NCI-H510A treated with DMSO at 0.1 percent for 48 hours (cell line): Measurements from ENCODE around the gene PAK5.
A peak's percentile ranks its signal among the peaks of the same experiment; 100 is the strongest.

Experiments
- DNase-seq: peaks from one replicate; lab custom pipeline; 2025; lab: John Stamatoyannopoulos, UW

PAK5 gene

DNA sequence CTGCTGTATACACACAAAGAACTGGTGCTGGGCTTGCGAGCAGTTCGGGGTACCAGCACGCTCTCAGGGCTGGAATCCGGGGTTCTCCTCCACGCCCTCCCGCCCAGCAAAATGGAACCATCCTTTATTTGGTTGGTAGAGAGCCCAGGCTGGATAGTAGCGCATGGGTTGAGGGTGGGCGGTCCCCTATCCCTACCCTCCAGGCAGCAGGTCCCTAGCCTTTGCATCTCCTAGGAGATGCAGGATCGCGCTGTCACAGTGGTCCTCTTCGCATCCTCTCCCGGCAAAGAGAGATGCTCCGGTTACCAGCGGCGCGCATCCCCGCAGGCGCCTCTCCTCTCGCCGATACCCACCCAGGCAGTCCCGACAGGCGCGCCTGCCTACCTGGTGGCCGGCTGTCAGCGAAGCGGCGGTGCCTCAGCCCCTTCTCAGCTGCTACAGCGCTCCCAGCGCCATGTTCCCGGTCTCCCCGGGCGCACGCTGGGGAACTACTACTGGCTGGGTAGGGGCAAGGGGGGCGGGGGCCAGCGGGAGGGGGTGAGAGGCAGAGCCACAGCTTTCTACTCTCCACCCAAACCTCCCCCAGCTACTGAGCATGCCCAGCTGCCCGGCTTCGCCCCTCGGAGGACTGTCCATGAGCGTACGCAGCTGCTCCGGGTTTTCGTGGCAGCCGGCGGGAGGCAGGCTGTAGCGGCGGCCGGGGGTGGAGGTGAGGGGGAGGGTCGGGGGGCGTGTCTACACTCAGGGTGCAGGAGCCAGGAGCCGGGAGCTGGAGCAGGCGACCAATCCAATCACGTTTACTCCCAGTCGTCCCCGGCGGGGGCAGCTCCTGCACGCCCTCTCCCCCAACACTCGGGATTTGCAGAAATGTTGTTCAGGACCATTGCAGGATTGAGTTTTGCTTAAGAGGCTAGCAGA, at the start of gene PAK5:
PAK5 (minus strand) TSS at position 699 of the 918 bp plus-strand sequence. CDS start 194,748 bp downstream, outside the sequence.
- peak; percentile 98 for DNase-seq

GRCh38 chr20:9887706-9888105, 48.8 kb upstream of the PAK5 start:
- no peak for DNase-seq

DNA sequence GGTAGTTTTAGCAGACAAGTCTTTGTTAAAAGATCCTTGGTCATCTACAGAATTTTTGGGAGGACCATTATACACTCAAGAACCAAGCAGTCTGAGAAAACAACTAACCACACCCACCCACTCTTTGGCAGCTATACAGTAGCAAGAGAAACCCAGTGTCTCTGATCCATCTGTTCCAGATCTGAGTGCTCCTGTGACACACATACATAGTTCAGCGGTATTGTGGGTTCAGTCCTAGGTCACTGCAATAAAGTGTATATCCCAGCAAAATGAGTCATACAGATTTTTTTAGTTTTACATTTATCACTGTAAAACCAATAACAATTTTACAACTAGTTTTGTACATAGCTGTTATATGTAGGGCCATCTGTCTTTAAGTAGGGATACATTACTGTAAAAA, 47.4 kb upstream of the PAK5 start:
- no peak for DNase-seq

DNA sequence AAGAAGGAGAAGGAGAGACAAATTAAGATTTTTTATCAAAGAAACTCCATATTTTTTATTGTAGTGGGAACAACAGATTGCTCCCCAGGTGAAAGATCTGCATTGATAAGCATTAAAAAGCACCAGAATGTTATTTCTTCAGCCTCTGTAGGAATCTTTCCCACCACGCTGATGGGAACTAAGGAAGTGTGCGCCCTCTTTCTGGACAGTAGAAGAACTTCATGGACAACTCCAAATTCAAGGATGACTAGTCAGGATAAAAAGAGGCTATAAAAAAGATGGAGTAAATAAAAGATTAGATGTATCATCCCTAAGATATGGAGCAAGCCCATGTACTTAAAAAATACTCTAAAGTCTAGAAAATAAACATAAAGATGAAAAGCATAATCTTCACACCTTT, 45.8 kb upstream of the PAK5 start:
- DNase-seq = no peak

DNA sequence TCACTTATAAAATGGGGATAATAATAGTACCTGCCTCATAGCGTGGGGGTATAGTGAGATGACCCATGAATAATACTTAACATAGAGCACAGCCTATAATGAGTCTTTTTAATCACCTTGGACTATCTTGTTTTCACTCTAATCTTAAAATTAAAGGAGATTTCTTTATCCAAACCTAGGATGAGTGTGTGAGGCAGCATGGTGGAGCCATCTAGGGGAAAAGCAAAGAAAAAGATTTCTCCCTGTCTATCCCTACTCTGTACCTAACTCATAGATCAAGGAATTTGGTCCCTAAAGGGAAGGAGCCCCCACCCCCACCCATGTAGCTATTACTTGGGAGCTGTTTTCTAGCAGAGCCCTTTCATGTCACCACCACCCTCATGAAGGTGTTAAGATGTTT, 45.2 kb upstream of the PAK5 start:
- peak; percentile 30 for DNase-seq

GRCh38 chr20:9877932-9878495, 39.1 kb upstream of the PAK5 start:
- DNase-seq = no peak

GRCh38 chr20:9867196-9867980, 28.5 kb upstream of the PAK5 start:
- no peak for DNase-seq

- no peak for DNase-seq
These were observed 13.7 kb upstream of the PAK5 start for GRCh38 chr20:9852566-9852965.

DNA sequence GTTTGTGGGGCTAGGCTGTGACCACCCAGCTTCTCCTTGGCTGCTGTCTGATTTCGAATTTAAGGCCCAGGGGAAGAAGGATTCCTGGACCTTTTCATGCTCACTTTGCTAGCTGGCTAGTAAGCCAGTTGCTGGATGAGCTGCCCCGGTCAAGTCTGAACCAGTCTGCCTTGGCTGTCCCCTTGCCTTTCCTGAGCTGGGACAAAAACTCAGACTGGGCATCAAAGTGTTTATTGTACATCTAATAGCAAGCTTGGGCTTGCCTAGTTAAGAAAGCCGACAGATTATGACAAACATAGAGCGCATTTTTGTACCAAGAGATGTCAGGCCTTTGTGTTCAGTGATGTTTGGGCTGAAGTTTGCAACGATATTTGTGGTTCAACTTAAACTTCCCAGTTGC, 750 bp upstream of the PAK5 start:
- DNase-seq = peak; percentile 56

DNA sequence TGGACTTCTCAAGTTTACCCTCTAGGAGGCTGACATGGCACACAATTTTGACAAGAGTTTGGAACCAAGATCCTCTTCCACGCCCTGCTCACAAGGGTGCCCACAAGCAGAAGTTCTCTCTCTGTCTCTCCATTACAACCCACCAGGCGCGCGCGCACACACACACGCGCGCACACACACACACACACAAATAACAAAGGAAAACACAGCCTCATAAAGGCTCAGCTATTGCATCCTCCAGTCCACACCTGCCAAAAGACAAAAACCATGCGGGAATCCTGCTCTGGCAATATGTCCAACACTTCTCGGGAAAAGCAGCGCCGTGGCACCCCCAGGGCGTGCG, 870 bp downstream of the PAK5 start:
- peak; percentile 83 for DNase-seq

DNA sequence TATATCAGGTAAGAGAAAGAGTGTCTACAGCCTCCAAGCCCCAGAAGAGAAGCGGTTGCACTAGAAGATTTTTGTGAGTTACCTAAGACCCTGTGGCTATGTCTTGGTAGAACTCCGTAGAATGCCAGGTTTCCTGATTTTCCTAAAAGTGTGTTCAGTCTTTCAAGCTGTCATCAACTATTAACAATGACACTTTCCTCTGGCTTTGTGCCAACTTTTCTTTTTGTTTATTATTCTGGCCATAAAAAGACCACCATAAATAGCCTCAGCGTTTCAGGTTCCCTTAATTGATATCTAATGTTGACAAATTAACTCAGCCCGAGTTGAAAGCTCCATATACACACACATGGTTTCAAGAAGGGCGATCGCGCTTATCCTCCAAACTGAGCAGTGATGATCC, 1.2 kb downstream of the PAK5 start:
- no peak for DNase-seq

- no peak for DNase-seq
These were observed 3.6 kb downstream of the PAK5 start for GRCh38 chr20:9835302-9835701.

DNA sequence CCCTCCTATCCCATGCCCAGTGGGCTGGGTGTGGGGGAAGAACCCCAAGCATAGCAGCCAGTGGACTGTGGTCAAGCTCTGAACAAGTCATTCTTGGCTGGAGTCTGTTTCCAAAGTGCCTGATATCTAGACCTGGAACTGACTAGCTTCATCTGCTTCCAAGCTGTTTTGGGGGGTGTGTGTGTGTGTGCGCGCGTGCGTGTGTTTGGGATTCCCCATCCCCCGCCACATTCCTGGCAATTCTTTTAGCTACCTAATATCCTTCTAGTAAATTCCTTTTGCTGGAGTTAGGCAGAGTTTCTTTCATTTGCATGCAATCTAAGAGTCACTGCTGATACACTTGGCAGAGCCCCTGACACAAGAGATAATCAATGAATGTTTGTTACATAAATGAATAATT, 7.8 kb downstream of the PAK5 start:
- no peak for DNase-seq

DNA sequence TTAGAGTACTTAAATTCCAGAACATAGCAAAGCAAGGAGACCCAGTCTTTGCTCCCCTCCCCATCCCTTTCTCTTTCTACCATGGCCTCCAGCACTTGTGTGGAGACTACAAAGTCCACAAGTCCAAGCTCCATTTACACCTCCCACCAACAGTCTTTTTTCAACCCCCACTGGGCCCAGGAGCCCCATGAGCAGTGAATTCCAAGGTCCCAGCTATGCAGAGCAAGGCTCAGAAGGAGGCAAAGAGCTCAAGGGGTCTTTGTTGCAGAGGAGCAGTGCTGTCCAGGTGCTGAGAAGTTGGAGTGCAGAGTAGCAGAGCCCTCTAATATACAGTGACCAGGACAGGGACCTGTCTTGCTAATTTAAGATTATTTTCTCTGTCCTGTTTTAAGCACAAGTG, 9.0 kb downstream of the PAK5 start:
- DNase-seq = no peak

GRCh38 chr20:9817654-9818053, 21.2 kb downstream of the PAK5 start:
- DNase-seq = no peak

DNA sequence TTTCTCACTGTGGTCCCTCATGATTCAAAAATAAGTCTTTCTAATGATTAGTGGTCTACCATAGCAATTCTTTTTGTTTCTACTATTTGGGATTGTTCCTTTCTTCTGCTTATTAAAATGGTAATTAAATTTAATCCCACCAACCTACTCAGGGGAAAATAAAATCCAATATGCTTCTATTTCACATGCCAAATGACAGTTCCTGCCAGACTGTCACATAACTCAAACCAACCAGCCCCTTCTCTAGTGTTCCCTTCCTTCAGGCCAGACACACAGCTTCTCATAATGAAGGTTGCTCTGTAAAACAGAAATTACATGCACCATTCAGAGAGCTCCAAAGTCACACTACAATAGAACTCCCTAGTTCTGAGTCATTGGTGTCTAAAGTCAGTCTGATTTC, 23.2 kb downstream of the PAK5 start:
- no peak for DNase-seq

GRCh38 chr20:9810738-9811137, 28.1 kb downstream of the PAK5 start:
- DNase-seq = no peak

DNA sequence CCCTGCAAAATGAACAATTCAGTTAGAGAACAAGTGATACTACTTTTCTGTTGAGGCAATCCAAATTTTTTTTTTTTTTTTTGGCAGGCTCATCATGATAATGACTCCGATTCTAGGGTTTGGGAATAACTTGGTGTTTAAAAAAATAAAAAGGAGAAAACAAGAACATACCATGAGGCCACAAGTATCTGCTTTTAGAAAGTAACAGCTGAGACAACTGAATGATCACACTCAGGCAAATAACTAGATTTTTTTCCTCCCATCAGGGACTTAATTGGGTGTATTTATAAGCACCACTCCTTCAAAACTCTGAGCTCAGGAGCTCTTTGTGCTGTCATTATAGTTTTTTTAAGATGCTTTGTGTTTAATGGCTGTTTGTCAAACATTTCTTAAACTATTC, 29.6 kb downstream of the PAK5 start:
- no peak for DNase-seq

DNA sequence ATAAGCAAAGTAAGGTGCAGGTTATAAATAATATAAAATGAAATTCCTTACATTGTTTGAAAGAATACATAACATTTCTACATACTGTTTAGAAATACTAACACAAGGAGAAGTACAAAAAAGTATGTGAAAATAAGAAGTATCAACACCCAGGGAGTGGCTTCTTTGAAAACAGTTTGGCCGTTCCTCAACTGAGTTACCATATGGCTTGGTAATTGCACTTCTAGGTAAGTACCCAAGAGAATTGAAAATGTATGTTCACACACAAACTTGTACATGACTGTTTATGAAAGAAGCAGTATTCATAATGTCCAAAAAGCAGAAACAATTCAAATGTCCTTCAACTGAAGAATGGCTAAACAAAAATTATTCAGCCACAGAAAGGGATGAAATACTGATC, 30.7 kb downstream of the PAK5 start:
- DNase-seq = no peak

GRCh38 chr20:9807136-9807535, 31.7 kb downstream of the PAK5 start:
- DNase-seq = no peak

- DNase-seq = no peak
These were observed 38.5 kb downstream of the PAK5 start for GRCh38 chr20:9800421-9800820.

- no peak for DNase-seq
These were observed 44.0 kb downstream of the PAK5 start for GRCh38 chr20:9794831-9795230.

DNA sequence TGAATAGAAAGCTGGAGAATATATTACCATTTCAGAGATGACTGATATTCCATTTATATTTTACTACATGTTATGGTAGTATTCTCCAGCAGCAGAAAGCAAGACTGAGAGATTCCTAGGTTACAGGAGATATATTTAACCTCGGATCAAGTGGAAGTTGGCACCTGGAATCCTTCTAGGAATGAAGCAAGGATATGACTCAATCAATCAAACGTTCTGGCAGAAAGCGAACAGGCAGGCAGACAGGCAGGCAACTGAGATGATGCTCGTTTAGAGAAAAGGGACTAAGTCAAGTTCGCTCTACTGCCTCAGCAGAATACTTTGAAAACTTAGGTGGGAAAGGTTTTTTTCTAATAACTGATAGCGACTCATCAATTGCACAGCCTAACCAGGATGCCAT, 46.2 kb downstream of the PAK5 start:
- no peak for DNase-seq
